K562 (cell line): Measurements from ENCODE around the gene AGBL1. TPM values are rescaled to one million over a fixed set of nuclear protein-coding genes. Genes with fewer than 3 reads are reported as not detected.

ENCODE experiments used
- ATAC-seq: fragments of 200-7000 bp; cut with Tn5 transposase; 3 replicates; pipeline ENCODE4 v1.9.1; 2020; ENCODE audit warnings: moderate library complexity
- BruUV-seq: library from RNA; stranded (reverse); fragments of 400-500 nt; replicated peaks from 2 replicates; lab custom pipeline; 2021; lab: Mats Ljungman, UMichigan
- CTCF ChIA-PET: fragments of 300-600 bp; formaldehyde crosslinking; extraction: SDS; loops from one replicate; lab custom pipeline; 2021; ENCODE audit warnings: low intra/inter-chr PET ratio; lab: Yijun Ruan, JAX
- POLR2A ChIA-PET: fragments of 300-600, 350-650 bp; sonication (Branson Sonifier 250); formaldehyde crosslinking; extraction: SDS; loops from one replicate; lab custom pipeline; 2021; ENCODE audit warnings: antibody characterized with exemption, inconsistent platforms; lab: Yijun Ruan, JAX
- DNase-seq, 4 experiments: peaks; one replicate each; pipeline versions ENCODE4 v3.0.0 to v3.0.0-alpha.2; 2011 to 2018; ENCODE audit warnings: low spot score in 3 of 4, mixed read lengths in 3 of 4; ENCODE audit errors: extremely low read depth in 1 of 4
- FAIRE-seq: peaks from 2 replicates; lab custom pipeline; 2011; peaks lifted over from hg19 to GRCh38; lab: Jason Lieb, UNC
- H2AFZ ChIP-seq: 2 replicates; pipeline ENCODE4 v1.6.0; 2011; ENCODE audit warnings: low read depth, low read length, control low read depth, inconsistent platforms
- H3K27ac ChIP-seq: fragments of 200-600 bp; 3 replicates; pipeline ENCODE4 v1.8.0; 2011; ENCODE audit warnings: low read depth, mild to moderate bottlenecking, control low read depth, inconsistent platforms, low read length, moderate library complexity, mixed read lengths; ENCODE audit errors: extremely low read depth
- H3K27me3 ChIP-seq, 2 experiments: fragments of 300-600 bp in 1 of 2; 2 replicates in 1 of 2; 3 replicates in 1 of 2; pipeline versions ENCODE4 v1.6.0 to v1.8.0; 2011; ENCODE audit warnings: inconsistent platforms in 2 of 2, low read length in 2 of 2, mild to moderate bottlenecking in 1 of 2, mixed read lengths in 1 of 2, moderate library complexity in 1 of 2; ENCODE audit not compliant: control insufficient read depth in 2 of 2, insufficient read depth in 2 of 2
- H3K36me3 ChIP-seq: fragments of 300-600 bp; 3 replicates; pipeline ENCODE4 v1.8.0; 2011; ENCODE audit warnings: mild to moderate bottlenecking, low read length, inconsistent platforms; ENCODE audit not compliant: control insufficient read depth, insufficient read depth
- H3K4me1 ChIP-seq, 2 experiments: fragments of 200-600 bp in 1 of 2; replicated peaks in 1 of 2; 2 replicates in 1 of 2; 3 replicates in 1 of 2; pipeline versions ENCODE4 v1.5.1 to v1.8.0; 2011; ENCODE audit warnings: inconsistent platforms in 2 of 2, low read length in 2 of 2, mild to moderate bottlenecking in 1 of 2, mixed read lengths in 1 of 2, moderate library complexity in 1 of 2; ENCODE audit not compliant: control insufficient read depth in 2 of 2, insufficient read depth in 2 of 2
- H3K4me2 ChIP-seq: 2 replicates; pipeline ENCODE4 v1.6.1; 2011; ENCODE audit warnings: low read length, control low read depth, inconsistent platforms, mixed read lengths; ENCODE audit not compliant: insufficient read depth
- H3K4me3 ChIP-seq: fragments of 200-600 bp; sonication (generic), shearing (Covaris generic); 2 replicates; pipeline ENCODE4 v1.5.1; 2016; ENCODE audit warnings: control low read depth, inconsistent platforms
- H3K79me2 ChIP-seq: fragments of 200-600 bp; 3 replicates; pipeline ENCODE4 v1.8.0; 2011; ENCODE audit warnings: low read length, inconsistent platforms; ENCODE audit not compliant: control insufficient read depth, insufficient read depth
- H3K9ac ChIP-seq, 2 experiments: 2 replicates each; pipeline versions ENCODE4 v1.6.0 to v1.6.1; 2011; ENCODE audit warnings: low read depth in 2 of 2, low read length in 2 of 2, control low read depth in 1 of 2, inconsistent platforms in 1 of 2, mild to moderate bottlenecking in 1 of 2, mixed read lengths in 1 of 2; ENCODE audit not compliant: insufficient read depth in 1 of 2
- H3K9me1 ChIP-seq: one replicate; pipeline ENCODE4 v1.6.0; 2011; ENCODE audit warnings: inconsistent platforms, mild to moderate bottlenecking, low read length, moderate library complexity; ENCODE audit not compliant: control insufficient read depth, insufficient read depth
- H3K9me3 ChIP-seq: replicated peaks from 2 replicates; pipeline ENCODE4 v1.5.1; 2011; ENCODE audit warnings: low read depth, low read length, inconsistent platforms; ENCODE audit not compliant: control insufficient read depth, insufficient read depth
- H4K20me1 ChIP-seq: replicated peaks from 2 replicates; pipeline ENCODE4 v1.6.1; 2011; ENCODE audit warnings: low read length, inconsistent platforms, mixed read lengths; ENCODE audit not compliant: control insufficient read depth, insufficient read depth
- ATF2 ChIP-seq: sonication (generic); formaldehyde crosslinking; IDR thresholded peaks from 2 replicates; pipeline ENCODE4 v1.8.1; 2022; ENCODE audit warnings: missing genetic modification reagents
- ETS2 ChIP-seq: IDR thresholded peaks from 2 replicates; pipeline ENCODE4 v1.6.1; 2016; ENCODE audit warnings: borderline replicate concordance, missing genetic modification characterization, mild to moderate bottlenecking, moderate library complexity, missing compliant biosample characterization; ENCODE audit not compliant: poor library complexity, severe bottlenecking
- HDAC2 ChIP-seq: fragments of 450-650 bp; IDR thresholded peaks from 2 replicates; pipeline ENCODE4 v1.6.1; 2016; ENCODE audit warnings: mild to moderate bottlenecking
- LARP7 ChIP-seq: fragments of 450-650 bp; IDR thresholded peaks from 2 replicates; pipeline ENCODE4 v1.6.1; 2016
- PKNOX1 ChIP-seq: fragments of 450-650 bp; IDR thresholded peaks from 2 replicates; pipeline ENCODE4 v1.6.1; 2016
- PURB ChIP-seq: sonication (generic); formaldehyde crosslinking; IDR thresholded peaks from 2 replicates; pipeline ENCODE4 v1.9.0; 2021; ENCODE audit warnings: low read depth, mild to moderate bottlenecking, missing genetic modification reagents
- RBM22 ChIP-seq: fragments of 200-400 bp; formaldehyde crosslinking; IDR thresholded peaks from 2 replicates; pipeline ENCODE4 v1.6.1; 2018; ENCODE audit warnings: low read length, low read depth; ENCODE audit not compliant: poor library complexity, severe bottlenecking
- SMAD4 ChIP-seq: fragments of 250-450 bp; sonication (Bioruptor Pico); conservative IDR thresholded peaks from 2 replicates; pipeline ENCODE4 v1.8.0; 2021; ENCODE audit warnings: inconsistent platforms, mild to moderate bottlenecking, moderate library complexity
- SMARCA4 ChIP-seq: fragments of 450-650 bp; IDR thresholded peaks from 2 replicates; pipeline ENCODE4 v1.6.1; 2016
- SMC3 ChIP-seq: conservative IDR thresholded peaks from 2 replicates; pipeline ENCODE4 v1.6.1; 2011; ENCODE audit warnings: low read depth, low read length, improper control_type of control experiment; ENCODE audit not compliant: insufficient read depth
- ZNF217 ChIP-seq: sonication (generic); formaldehyde crosslinking; IDR thresholded peaks from 2 replicates; pipeline ENCODE4 v1.8.0; 2022; ENCODE audit warnings: mild to moderate bottlenecking, missing genetic modification reagents
- ZNF407 ChIP-seq: fragments of 450-650 bp; IDR thresholded peaks from 2 replicates; pipeline ENCODE4 v1.6.1; 2016; ENCODE audit warnings: low read depth
- ZNF668 ChIP-seq: fragments of 250-450 bp; sonication (Bioruptor Pico); IDR thresholded peaks from 2 replicates; pipeline ENCODE4 v1.8.0; 2022; ENCODE audit warnings: mild to moderate bottlenecking, inconsistent platforms
- WGBS: fragments of 100-300 bp; shearing (Covaris generic); methylation state at CpG from one replicate; pipeline ENCODE4 v1.1.6; 2016; ENCODE audit warnings: low coverage, mixed read lengths; ENCODE audit not compliant: insufficient coverage; ENCODE audit errors: missing lambda C conversion rate; 5-methylcytosine and 5-hydroxymethylcytosine counted together
- in situ Hi-C: fragments of 300-500 bp; cut with MboI; formaldehyde crosslinking; loops from 4 replicates; pipeline ENCODE4 v1.15.0; 2018; ENCODE audit warnings: inconsistent platforms, mixed read lengths
- intact Hi-C: fragments of 100-400 bp; cut with micrococcal nuclease; formaldehyde crosslinking; loops from 2 replicates; pipeline ENCODE4 v1.14.2; 2022
- polyA plus RNA-seq, 8 experiments: library from polyadenylated mRNA; depleted of rRNA in 4 of 8; stranded (reverse) in 5 of 8; unstranded in 3 of 8; fragments of >200 nt; fragmentation: Nextera tagmentation in 2 of 8; fragmentation: Illumina TruSeq in 1 of 8; extraction: Ambion mirVana in 2 of 8; extraction: Trizol in 1 of 8; gene quantifications; 2 replicates each; pipeline versions ENCODE4 v1.2.1 to v1.2.3, GENCODE V29; 2011 to 2014; ENCODE audit warnings: inconsistent platforms in 1 of 8, missing spikeins in 1 of 8
- total RNA-seq, 7 experiments: library from RNA; depleted of rRNA in 6 of 7; stranded (reverse); fragments of >200 nt in 6 of 7; fragmentation: Illumina TruSeq in 2 of 7; extraction: Trizol in 2 of 7; gene quantifications; 2 replicates each; pipeline versions ENCODE4 v1.2.1 to v1.2.3, GENCODE V29; 2011 to 2021; ENCODE audit warnings: low replicate concordance in 1 of 7

AGBL1 gene
- total and polyA plus RNA-seq, 9 of the 15 experiments (the other 6 are each of a cell fraction or from before 2014, with no cell fraction given), result not detected

GRCh38 chr15:86505951-86506350, 426.3 kb downstream of the AGBL1 start (continued):
- TF ChIP-seq ATF2, result no peak
- no peak for TF ChIP-seq HDAC2
- no peak for TF ChIP-seq SMC3
- no peak for TF ChIP-seq PURB (CRISPR knock-in tag)
- TF ChIP-seq RBM22, result no peak
- no peak for TF ChIP-seq LARP7
- no peak for TF ChIP-seq ZNF217 (CRISPR knock-in tag)
- TF ChIP-seq ZNF668 (CRISPR knock-in tag), result no peak
- TF ChIP-seq SMAD4 (CRISPR knock-in tag), result no peak
- TF ChIP-seq, all 486 proteins: peak for 0

- POLR2A ChIA-PET, result no interaction called here
- DNase-seq (no peak), FAIRE-seq (no peak), ATAC-seq (no peak)
- no peaks in the 10 kb centered on the region for H3K79me2 ChIP-seq
- no peaks in the 10 kb centered on the region for H4K20me1 ChIP-seq
- 0% methylated on average over 2 of the region's 2 CpGs for WGBS
- H3K4me1 ChIP-seq, result no peaks in the 10 kb centered on the region
- intact Hi-C loops, result no loop called here
- BruUV-seq, result no TSS peak
- no peak overlapping the region for H3K9ac ChIP-seq
- CTCF ChIA-PET, result no interaction called here
- H3K27me3 ChIP-seq, result no peaks in the 10 kb centered on the region
- H3K36me3 ChIP-seq, result no peaks in the 10 kb centered on the region
- no peak overlapping the region for H3K4me2 ChIP-seq
- no peak overlapping the region for H3K4me3 ChIP-seq
- H3K9me3 ChIP-seq, result no peaks in the 10 kb centered on the region
- in situ Hi-C loops, result no loop called here
- H2AFZ ChIP-seq, result no peak overlapping the region
- no peaks in the 10 kb centered on the region for H3K9me1 ChIP-seq
- no peak overlapping the region for H3K27ac ChIP-seq
- TF ChIP-seq ETS2 (tag) (no peak), PKNOX1 (no peak), ZNF407 (no peak), SMARCA4 (no peak)
Observed at GRCh38 chr15:86506401-86506800, 426.7 kb downstream of the AGBL1 start.
